ENCODE data around the gene RAB5B. TPM values are rescaled to one million over a fixed set of nuclear protein-coding genes. Genes with fewer than 3 reads are reported as not detected.

The RAB5B gene
- total and polyA plus RNA-seq, 7 donors: 36.8 to 107 (median 92.8) TPM

DNA sequence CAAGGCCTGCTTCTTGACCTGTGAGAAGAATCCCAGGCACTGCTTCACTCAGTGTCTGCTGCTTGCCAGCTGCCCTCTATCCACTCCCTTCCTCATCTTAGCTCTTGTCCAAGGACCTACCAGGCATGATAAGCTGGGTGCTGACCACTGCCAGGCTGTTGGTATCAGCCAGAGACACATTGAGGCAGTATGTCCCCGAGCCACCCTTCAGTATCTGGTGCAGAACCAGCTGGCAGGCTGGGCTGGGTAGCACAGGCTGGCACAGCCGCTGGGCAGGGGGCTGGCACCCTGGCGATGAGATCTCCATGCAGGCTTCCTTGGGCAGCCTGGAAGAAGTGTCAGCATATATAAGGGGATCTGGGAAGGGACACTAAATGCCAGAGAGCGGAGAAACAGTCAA, 18.5 kb upstream of the RAB5B start:
- TF ChIP-seq CTCF (IDR thresholded peaks at IDR 0.05): no peak
- 70 to 75% (median 73%) methylated on average over 4 of the region's 4 CpGs for WGBS, 3 donors
- Histone ChIP-seq H3K4me1 (no peaks in the 10 kb centered on the region), H3K27me3 (ENCODE audit: insufficient read depth in 3 of 3, low read length in 2 of 3) (no peaks in the 10 kb centered on the region), H3K9me3 (no peaks in the 10 kb centered on the region), H3K4me3 (no peak overlapping the region), H3K27ac (no peak overlapping the region), H3K36me3 (ENCODE audit: insufficient read depth in 1 of 2, low read depth in 1 of 2) (no peaks in the 10 kb centered on the region)
- intact Hi-C loops (cut with DNase I): no loop called here
- no peak for DNase-seq
- no peak for ATAC-seq

- peak; percentile 9 for TF ChIP-seq CTCF (IDR thresholded peaks at IDR 0.05)
- Histone ChIP-seq H3K4me3 (no peak overlapping the region), H3K27ac (no peak overlapping the region), H3K4me1 (no peaks in the 10 kb centered on the region), H3K36me3 (ENCODE audit: insufficient read depth in 1 of 2, low read depth in 1 of 2) (no peaks in the 10 kb centered on the region), H3K27me3 (ENCODE audit: insufficient read depth in 3 of 3, low read length in 2 of 3) (no peaks in the 10 kb centered on the region), H3K9me3 (no peaks in the 10 kb centered on the region)
- DNase-seq (no peak), ATAC-seq (peak in 1 of 4 donors; percentile 30)
- 72 to 81% (median 78%) methylated on average over 6 of the region's 6 CpGs for WGBS, 3 donors
- intact Hi-C loops (cut with DNase I): no loop called here
Observed at GRCh38 chr12:55955800-55956508, 17.9 kb upstream of the RAB5B start.

DNA sequence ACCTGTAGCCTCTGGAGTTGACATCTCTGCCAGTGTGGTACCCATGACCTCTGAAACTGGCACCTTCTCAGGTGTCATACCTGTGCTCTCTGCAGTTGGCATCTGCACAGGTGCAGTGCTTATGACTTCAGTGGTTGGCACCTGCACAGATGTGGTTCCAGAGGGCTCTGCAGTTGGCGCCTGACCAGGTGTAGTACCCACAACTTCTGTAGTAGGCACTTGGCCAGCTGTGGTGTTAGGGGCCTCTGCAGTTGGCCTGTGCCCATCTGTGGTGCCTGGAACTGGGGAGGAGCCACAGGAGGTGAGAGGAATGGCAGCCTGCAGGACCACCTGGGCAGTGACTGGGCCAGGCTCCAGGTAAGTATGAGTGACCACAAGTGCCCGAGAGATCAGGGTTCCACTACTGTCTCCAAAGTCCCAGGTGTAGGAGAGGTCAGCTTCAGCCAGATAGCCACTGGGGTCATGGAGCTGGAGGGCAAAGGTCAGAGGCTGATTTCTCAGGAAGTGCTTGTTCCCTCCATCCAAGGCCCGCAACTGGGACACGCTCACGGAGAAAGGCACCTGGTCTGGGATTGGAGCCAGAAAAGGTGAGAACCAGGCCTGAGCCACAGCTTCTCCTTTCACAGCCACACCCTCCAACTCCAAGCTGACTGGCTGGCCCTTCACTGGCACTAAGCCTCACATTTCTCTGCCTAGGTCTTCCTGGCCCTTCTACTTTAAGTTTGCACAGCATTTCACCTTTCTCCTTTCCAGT, 16.6 kb upstream of the RAB5B start:
- 85 to 90% (median 86%) methylated on average over 5 of the region's 5 CpGs for WGBS, 3 donors
- H3K36me3 ChIP-seq (ENCODE audit: insufficient read depth in 1 of 2, low read depth in 1 of 2): no peaks in the 10 kb centered on the region
- no peak overlapping the region for H3K27ac ChIP-seq
- DNase-seq (no peak), ATAC-seq (no peak)
- intact Hi-C loops (cut with DNase I): no loop called here
- H3K27me3 ChIP-seq (ENCODE audit: insufficient read depth in 3 of 3, low read length in 2 of 3): no peaks in the 10 kb centered on the region
- H3K4me3 ChIP-seq: no peak overlapping the region
- H3K9me3 ChIP-seq: no peaks in the 10 kb centered on the region
- no peak for TF ChIP-seq CTCF (IDR thresholded peaks at IDR 0.05)
- no peaks in the 10 kb centered on the region for H3K4me1 ChIP-seq

GRCh38 chr12:55963760-55964159, 10.1 kb upstream of the RAB5B start:
- no peak for TF ChIP-seq CTCF (IDR thresholded peaks at IDR 0.05)
- WGBS, 3 donors: 84 to 94% (median 85%) methylated on average over 2 of the region's 2 CpGs
- DNase-seq (no peak), ATAC-seq (no peak)
- H3K9me3 ChIP-seq: no peaks in the 10 kb centered on the region
- H3K4me1 ChIP-seq: peaks cover 5% of the 10 kb centered on the region
- no peak overlapping the region for H3K4me3 ChIP-seq
- no peak overlapping the region for H3K27ac ChIP-seq
- no peaks in the 10 kb centered on the region for H3K36me3 ChIP-seq (ENCODE audit: insufficient read depth in 1 of 2, low read depth in 1 of 2)
- no peaks in the 10 kb centered on the region for H3K27me3 ChIP-seq (ENCODE audit: insufficient read depth in 3 of 3, low read length in 2 of 3)
- intact Hi-C loops (cut with DNase I): no loop called here
